Measurements from ENCODE around the gene KANSL2.

DNA sequence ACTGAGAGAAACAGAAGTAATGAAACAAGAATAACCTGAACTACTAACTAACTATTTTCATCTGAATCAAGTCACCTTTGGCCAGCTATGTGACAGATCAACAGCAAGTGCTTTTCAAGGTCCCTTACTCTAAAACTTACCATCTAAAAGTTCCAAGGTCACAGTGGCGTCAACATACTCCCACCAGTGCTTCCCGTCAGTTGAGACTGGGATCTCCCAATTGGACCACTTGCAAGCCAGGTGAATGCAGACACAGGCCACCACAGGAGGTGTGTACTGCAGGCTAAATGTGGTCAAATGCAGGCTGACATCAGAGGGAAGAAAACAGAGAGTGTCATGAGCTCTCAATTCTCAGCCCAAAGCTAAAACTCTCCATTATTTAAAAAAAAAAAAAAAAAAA, 13.8 kb upstream of the KANSL2 start:
- TF ChIP-seq, protein P1, sequence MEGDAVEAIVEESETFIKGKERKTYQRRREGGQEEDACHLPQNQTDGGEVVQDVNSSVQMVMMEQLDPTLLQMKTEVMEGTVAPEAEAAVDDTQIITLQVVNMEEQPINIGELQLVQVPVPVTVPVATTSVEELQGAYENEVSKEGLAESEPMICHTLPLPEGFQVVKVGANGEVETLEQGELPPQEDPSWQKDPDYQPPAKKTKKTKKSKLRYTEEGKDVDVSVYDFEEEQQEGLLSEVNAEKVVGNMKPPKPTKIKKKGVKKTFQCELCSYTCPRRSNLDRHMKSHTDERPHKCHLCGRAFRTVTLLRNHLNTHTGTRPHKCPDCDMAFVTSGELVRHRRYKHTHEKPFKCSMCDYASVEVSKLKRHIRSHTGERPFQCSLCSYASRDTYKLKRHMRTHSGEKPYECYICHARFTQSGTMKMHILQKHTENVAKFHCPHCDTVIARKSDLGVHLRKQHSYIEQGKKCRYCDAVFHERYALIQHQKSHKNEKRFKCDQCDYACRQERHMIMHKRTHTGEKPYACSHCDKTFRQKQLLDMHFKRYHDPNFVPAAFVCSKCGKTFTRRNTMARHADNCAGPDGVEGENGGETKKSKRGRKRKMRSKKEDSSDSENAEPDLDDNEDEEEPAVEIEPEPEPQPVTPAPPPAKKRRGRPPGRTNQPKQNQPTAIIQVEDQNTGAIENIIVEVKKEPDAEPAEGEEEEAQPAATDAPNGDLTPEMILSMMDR (IDR thresholded peaks at IDR 0.05; ENCODE audit: insufficient read depth, low read length, poor library complexity, severe bottlenecking) = no peak
- no peak for TF ChIP-seq EZH2phosphoT487 (conservative IDR thresholded peaks at IDR 0.05; ENCODE audit: low read length)
